Bronchial epithelial cell (primary cell): ENCODE measurements around the gene ZNF157. TPM values are rescaled to one million over a fixed set of nuclear protein-coding genes. Genes with fewer than 3 reads are reported as not detected.

Experiments used
- DNase-seq: peaks from one replicate; pipeline ENCODE4 v3.0.0-alpha.2; 2010; ENCODE audit warnings: low read depth
- FAIRE-seq: peaks from 2 replicates; lab custom pipeline; 2011; peaks lifted over from hg19 to GRCh38; lab: Jason Lieb, UNC
- H3K27me3 ChIP-seq: 2 replicates; pipeline ENCODE4 v1.5.1; 2011; ENCODE audit warnings: low read length; ENCODE audit not compliant: control insufficient read depth, insufficient read depth
- H3K36me3 ChIP-seq: 2 replicates; pipeline ENCODE4 v1.5.1; 2011; ENCODE audit warnings: low read length; ENCODE audit not compliant: control insufficient read depth, insufficient read depth
- H3K4me3 ChIP-seq: 2 replicates; pipeline ENCODE4 v1.5.1; 2011; ENCODE audit warnings: mild to moderate bottlenecking, low read depth, low read length, control low read depth
- total RNA-seq: library from RNA; depleted of rRNA; stranded (reverse); fragments of >200 nt; gene quantifications from 2 replicates; pipeline ENCODE4 v1.2.1, GENCODE V29; 2014
- TF ChIP-seq, protein P1 (sequence below): IDR thresholded peaks from 2 replicates; pipeline ENCODE4 v1.5.1; 2011; ENCODE audit warnings: mild to moderate bottlenecking, moderate library complexity, low read length, control low read depth, inconsistent platforms; ENCODE audit not compliant: insufficient read depth, severe bottlenecking

Gene ZNF157
- total RNA-seq, 1 donor from 2014 or later: not detected

GRCh38 chrX:47420962-47421361 lies 50.6 kb downstream of the ZNF157 start:
- TF ChIP-seq, protein P1, sequence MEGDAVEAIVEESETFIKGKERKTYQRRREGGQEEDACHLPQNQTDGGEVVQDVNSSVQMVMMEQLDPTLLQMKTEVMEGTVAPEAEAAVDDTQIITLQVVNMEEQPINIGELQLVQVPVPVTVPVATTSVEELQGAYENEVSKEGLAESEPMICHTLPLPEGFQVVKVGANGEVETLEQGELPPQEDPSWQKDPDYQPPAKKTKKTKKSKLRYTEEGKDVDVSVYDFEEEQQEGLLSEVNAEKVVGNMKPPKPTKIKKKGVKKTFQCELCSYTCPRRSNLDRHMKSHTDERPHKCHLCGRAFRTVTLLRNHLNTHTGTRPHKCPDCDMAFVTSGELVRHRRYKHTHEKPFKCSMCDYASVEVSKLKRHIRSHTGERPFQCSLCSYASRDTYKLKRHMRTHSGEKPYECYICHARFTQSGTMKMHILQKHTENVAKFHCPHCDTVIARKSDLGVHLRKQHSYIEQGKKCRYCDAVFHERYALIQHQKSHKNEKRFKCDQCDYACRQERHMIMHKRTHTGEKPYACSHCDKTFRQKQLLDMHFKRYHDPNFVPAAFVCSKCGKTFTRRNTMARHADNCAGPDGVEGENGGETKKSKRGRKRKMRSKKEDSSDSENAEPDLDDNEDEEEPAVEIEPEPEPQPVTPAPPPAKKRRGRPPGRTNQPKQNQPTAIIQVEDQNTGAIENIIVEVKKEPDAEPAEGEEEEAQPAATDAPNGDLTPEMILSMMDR: no peak
- FAIRE-seq (no peak), DNase-seq (no peak)

DNA sequence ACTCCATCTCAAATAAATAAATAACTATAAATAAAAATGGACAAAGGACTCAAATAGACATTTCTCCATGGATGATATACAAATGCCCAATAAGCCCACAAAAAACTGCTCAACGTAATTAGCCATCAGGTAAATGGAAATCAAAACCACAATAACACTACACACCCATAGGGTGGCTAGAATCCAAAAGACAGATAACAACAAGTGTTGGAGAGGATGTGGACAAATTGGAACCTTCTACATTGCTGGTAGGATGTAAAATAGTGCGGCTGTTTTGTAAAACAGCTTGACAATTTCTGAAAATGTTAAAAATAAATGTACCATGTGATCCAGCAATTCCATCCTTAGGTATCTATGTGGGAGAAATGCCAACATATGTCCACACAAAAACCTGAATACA lies 52.1 kb downstream of the ZNF157 start:
- TF ChIP-seq, protein P1: no peak
- Histone ChIP-seq H3K27me3 (no peaks in the 10 kb centered on the region), H3K4me3 (no peak overlapping the region), H3K36me3 (no peaks in the 10 kb centered on the region)
- DNase-seq (no peak), FAIRE-seq (no peak)

More at GRCh38 chrX:47420962-47421361, 50.6 kb downstream of the ZNF157 start:
- H3K4me3 ChIP-seq: no peak overlapping the region
- no peaks in the 10 kb centered on the region for H3K27me3 ChIP-seq
- no peaks in the 10 kb centered on the region for H3K36me3 ChIP-seq

GRCh38 chrX:47430925-47431324 lies 60.5 kb downstream of the ZNF157 start:
- H3K27me3 ChIP-seq: no peaks in the 10 kb centered on the region
- DNase-seq (no peak), FAIRE-seq (no peak)
- TF ChIP-seq, protein P1: no peak
- no peak overlapping the region for H3K4me3 ChIP-seq
- H3K36me3 ChIP-seq: no peaks in the 10 kb centered on the region

DNA sequence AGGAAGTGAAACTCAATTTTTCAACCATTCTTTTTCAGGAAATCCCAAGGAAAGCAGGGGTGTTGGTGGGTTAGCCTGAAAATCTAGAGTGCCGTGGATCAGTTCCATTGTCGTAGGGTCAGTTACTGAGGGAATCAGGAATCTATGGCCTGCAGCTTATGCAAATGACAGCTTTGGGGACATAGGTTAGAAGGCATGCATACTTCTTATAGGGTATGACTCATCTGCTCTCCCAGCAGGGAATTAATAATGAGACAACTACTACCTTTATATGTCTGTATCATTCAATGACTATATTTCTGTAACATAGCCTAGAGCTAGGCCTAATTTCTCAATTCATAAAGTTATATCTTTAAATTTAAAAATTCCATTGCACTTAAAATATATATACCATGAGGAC lies 76.1 kb downstream of the ZNF157 start:
- Histone ChIP-seq H3K27me3 (no peaks in the 10 kb centered on the region), H3K4me3 (no peak overlapping the region), H3K36me3 (no peaks in the 10 kb centered on the region)
- TF ChIP-seq, protein P1: no peak
- FAIRE-seq (no peak), DNase-seq (peak; percentile 1)

DNA sequence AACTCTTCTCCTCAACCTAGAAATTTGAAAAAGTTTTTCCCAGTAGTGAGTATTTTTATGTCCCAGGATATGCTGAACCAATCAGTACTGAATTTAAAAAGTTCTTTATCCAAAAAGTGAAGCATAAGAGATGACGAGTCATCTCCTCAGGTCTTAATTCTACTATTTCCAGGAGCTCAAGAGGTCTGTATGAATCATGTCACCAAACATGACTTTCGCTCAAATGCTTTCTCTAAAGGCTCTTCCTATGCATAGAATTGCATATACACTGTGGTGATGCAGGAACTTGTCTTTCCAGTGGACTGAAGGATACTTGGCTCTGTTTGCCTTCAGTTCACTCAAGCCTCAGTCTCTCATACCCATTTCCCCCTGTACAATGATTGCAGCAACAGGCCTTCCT lies 76.6 kb downstream of the ZNF157 start:
- peak; percentile 7 for DNase-seq
- no peak overlapping the region for H3K4me3 ChIP-seq

DNA sequence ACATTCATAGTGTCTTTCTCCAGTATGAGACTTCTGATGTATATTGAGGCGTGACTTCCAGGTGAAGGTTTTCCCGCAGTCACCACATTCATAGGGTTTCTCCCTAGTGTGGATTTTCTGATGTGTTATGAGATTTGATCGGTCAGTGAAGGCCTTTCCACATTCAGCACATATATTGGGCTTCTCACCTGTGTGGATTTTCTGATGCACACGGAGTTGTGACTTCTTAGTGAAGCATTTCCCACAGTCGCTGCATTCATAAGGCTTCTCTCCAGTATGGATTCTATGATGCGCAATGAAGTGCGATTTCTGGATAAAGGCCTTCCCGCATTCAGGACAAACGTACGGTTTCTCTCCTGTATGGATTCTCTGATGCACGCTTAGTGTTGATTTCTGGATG lies 77.2 kb downstream of the ZNF157 start:
- DNase-seq (no peak), FAIRE-seq (peak; percentile 68)
- TF ChIP-seq, protein P1: no peak
- Histone ChIP-seq H3K36me3 (no peaks in the 10 kb centered on the region), H3K27me3 (no peaks in the 10 kb centered on the region), H3K4me3 (no peak overlapping the region)

More for the DNA sequence above, 76.6 kb downstream of the ZNF157 start:
- H3K36me3 ChIP-seq: no peaks in the 10 kb centered on the region
- TF ChIP-seq, protein P1: no peak
- H3K27me3 ChIP-seq: no peaks in the 10 kb centered on the region
- FAIRE-seq: no peak
